Activated T-helper 9 cell treated with anti-CD3 and anti-CD28 coated beads, Interleukin-2, amount 50 U/mL, for 16 hours (primary cell): Measurements from ENCODE around the gene SEC31B.

Experiments used
- DNase-seq: peaks from one replicate; pipeline ENCODE4 v3.0.0-alpha.2; 2020; ENCODE audit warnings: low read depth

SEC31B gene

GRCh38 chr10:100528123-100528886 is 8.6 kb upstream of the SEC31B start:
- no peak for DNase-seq

- DNase-seq, result no peak
Measured at GRCh38 chr10:100524638-100525037, 5.0 kb upstream of the SEC31B start.

GRCh38 chr10:100524206-100524605 is 4.5 kb upstream of the SEC31B start:
- DNase-seq, result no peak

DNA sequence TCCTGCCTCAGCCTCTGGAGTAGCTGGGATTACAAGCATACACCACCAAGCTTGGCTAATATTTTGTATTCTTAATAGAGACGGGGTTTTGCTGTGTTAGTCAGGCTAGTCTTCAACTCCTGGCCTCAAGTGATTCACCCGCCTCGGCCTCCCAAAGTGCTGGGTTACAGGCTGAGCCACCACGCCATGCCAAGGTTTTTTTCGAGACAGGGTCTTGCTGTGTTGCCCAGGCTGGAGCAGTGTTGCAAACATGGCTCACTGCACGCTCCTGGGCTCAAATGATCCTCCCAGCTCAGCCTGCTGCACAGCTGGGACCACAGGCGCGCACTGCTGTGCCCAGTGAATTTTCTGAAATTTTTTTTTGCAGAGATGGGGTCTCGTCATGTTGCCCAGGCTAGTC is 3.3 kb upstream of the SEC31B start:
- DNase-seq, result no peak

DNA sequence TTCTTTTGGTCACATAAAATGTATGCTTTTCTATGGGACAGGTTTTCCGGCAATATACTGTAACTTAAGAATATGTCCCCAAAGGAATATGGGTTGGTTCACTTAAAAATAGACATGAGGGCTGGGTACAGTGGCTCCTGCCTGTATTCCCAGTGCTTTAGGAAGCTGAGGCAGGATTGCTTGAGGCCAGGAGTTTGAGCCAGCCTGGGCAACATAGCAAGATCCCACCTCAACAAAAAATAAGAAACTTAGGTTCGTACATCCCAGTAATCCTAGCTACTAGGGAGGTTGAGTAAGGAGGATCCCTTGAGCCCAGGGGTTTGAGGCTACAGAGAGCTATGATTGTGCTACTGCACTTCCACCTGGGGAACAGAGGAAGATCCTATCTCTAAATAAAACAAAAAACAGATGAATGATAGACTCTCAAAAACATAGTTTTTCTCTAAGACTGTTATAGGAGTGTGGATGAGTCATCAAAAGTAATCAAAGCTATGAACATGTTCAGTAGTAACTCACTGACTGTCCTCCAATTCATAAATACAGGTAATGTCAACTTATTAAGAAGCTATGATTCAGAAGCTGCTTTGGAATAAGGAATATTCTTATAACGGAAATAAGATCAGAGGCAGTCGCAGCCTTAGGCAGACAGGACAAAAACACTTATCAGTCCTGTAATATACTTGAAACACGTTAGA is 2.6 kb upstream of the SEC31B start:
- no peak for DNase-seq

GRCh38 chr10:100520811-100521210 is 1.1 kb upstream of the SEC31B start:
- DNase-seq, result no peak

DNA sequence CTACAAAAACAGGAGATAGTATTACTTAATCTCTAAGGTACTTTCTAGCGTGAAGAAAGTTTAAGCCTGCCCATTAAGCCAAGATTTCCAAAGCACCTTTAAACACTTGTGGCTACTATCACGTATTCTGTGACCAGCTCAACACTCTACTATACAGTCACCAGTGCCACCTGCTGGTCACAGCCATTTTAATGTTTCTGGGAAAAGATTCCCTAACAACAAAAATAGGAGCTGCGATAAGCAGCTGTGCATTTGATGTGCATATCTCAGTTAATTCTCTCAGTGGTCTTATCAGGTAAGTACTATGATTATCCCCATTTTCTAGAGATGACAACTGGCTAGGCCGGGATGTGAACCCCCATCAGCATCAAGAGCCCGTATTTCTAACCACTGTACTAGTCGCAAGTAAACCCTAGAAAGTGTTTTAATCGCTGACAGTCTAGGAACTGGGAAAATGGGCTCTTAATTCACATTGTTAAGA is 860 bp downstream of the SEC31B start:
- peak; percentile 26 for DNase-seq

GRCh38 chr10:100516847-100517246 is 2.8 kb downstream of the SEC31B start:
- DNase-seq, result no peak

GRCh38 chr10:100515612-100516011 is 4.0 kb downstream of the SEC31B start:
- no peak for DNase-seq

DNA sequence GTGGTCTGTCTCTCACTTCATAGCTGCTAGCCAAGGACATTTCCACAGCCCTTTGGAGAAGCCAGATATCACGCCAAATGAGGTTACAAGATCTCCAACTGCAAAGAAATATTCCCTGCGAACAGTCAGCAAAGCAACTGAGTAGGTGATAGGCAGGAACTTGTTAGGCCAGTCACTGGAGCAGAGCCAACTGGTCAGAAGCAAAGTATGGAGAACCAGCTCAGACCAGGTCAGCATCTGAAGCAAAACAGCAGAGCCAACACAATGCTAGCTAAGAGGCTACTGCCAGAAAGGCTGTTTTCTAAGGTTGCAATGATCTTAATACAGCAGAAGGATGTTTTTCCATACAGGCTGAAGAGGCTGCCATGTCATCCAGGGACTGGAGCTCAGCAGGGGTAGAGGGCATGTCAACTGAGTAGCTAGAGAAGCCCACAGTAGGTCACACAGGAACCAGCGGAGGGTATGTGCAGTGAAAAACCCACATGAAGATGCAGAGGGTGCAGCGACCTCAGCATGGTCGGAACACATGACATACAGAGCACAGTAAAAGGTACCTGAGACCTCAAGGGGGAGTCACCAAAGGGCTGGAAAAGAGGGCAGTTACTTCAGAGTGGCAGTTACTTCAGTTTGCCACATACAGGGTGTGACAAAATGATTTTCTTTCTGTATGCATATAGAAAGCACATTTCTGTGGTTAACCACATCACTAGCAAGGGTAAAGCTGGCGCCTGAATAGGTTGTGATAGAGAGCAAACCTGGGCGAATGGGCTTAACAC is 8.9 kb downstream of the SEC31B start:
- peak; percentile 30 for DNase-seq

DNA sequence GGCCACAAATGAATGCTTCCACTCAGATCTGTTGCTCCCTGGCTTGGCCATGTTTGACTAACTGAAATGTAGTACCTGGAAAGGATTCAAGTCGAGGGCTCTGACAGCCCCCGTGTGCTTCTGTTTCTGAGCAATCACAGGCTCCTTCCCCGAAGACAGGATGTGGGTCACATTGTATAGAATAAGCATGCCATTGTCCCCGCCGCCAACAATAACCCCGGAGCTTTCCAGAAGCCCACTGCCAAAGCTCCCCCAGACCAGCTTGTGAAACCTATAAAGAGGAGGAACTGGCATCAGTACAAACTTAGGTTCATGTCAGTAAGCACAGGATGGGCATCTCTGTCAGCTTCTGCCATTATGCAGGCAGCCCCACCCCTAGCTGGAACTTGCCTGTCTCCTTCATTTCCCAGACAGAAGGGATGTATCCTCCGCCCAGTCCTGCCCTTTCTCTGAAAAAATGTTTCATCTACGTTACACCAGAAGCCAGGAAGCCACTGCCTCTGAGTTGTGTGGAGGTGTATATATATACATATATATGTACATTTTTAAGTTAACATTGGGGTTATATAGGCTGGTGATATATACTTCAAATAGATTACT is 10.3 kb downstream of the SEC31B start:
- DNase-seq, result no peak

- no peak for DNase-seq
Measured at GRCh38 chr10:100508691-100509150, 10.9 kb downstream of the SEC31B start.

DNA sequence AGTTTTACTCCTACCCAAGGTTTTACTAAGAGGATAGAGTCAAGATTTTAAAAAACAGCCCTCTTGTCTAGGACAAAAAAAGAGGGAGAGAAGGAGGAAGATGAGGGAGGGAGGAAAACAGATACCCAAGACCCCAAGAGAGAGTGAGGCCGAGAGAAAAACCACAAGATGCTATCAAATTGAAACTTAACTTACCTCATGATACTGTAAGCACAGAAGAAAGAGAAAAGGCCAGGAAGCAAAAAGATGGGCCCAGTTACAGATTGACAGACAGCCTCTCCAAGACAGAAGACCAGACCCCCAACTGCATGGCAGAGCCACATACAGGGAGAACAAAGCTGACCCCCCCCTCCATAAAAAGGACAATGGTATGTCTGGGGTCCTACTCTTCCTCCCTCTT is 11.4 kb downstream of the SEC31B start:
- no peak for DNase-seq

GRCh38 chr10:100507357-100507732 is 12.3 kb downstream of the SEC31B start:
- no peak for DNase-seq

DNA sequence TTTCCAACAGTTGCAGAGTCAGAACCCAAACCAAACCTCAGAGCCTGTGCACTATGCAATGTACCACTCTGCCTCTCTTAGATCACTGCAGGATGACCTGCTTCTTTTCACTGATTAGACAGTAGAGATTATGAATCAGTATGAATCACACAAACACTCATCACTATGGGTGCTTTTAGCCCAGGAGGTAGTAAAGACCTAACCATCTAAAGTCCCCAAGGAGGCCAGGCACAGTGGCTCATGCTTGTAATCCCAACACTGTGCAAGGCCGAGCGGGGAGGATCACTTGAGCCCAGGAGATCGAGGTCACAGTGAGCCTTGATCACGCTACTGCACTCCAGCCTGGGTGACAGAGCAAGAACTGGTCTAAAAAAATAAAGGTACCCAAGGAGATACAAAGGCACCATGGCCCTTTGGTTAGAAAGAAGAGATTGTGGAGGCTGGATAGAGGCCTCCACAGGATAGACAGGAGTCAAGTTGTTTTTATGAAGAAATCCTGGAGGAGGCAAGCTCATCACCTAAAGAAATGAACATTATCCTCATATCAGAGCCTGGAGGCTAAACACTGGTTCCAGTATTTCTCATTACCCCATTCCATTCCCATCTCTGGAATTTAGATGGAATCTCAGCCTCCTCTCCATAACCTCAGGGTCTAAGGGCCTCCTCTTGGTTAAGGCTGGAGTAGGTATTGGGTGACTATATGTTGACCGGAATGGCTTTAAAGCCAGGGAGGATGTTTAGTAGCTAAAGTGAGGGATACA is 12.9 kb downstream of the SEC31B start:
- DNase-seq, result no peak

DNA sequence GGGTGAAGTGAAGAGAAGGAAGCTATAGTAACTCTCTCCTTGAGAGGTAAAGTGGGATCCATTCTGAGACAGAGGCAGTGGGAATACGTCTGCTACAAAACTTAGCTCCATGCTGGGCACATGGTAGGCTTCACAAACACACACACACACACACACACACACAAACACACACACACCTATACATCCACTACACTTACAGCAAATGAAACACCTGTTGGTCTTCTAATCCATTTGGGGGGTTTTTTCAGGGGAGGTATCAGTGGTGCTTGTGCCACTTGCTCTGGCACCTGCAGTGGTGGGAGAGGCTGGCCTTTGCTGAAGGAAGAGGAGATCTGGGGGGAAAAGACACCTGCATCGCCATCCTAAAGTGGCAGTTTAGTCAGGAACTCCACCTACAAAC is 14.5 kb downstream of the SEC31B start:
- no peak for DNase-seq

DNA sequence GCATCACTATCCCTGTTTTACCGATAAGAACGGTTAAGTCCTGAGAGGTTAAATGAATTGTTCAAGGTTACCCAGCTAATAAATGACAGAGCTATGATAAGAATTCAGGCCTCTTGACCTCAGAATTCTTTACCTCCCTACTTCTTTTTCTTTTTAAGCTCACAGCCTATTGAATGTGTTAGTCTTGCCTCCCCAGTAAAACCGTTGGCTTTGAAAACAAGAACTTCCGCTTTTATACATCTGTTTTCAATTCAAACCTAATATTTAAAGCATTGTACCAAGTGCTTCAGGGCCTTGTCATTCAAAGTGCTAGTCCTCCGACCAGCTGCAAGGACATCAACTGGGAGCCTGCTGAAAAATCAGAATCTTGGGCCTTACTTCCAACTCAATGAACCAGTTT is 15.6 kb downstream of the SEC31B start:
- DNase-seq, result no peak

DNA sequence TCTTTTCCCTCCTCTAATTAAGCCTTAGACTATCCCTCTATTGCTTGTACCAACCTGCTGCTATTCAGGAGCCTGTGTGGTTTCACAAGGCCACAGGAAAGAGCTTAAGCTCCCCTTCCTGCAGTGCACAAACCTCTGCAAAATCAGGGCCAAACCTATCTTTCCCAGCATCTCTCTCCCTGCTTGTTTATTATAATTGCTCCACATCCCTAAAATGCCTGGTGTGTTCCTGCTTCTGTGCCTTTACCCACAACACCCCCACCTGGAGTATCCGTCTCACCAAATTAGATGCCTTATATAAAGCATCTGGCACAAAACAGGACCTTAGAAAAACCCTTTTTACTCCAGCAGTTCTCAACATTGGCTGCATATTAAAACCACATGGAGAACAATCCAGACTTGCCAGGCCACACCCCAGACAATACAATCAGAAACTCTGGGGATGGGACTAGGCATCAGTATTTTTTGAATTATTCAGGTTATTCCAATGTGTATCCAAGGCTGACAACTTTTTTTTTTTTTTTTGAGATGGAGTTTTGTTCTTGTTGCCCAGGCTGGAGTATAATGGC is 16.7 kb downstream of the SEC31B start:
- no peak for DNase-seq

DNA sequence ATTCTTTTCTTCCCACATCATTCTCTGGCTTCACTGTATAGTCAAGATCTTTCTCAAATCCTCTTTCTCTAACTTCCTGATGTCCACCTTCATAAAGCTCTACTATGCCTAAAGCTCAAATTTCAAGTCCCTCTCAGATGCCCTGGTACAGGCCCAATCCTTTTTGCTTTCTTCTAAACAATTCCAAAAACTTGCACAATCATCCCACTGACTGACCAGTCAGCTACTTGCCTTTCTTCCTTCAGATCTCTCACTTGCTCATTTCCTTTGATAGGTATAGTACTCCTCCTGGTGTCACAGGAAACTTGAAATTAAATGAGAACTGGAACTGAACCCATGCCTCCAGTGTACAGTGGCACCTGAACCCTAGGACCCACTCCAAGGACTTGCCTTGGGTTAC is 18.2 kb downstream of the SEC31B start:
- no peak for DNase-seq

DNA sequence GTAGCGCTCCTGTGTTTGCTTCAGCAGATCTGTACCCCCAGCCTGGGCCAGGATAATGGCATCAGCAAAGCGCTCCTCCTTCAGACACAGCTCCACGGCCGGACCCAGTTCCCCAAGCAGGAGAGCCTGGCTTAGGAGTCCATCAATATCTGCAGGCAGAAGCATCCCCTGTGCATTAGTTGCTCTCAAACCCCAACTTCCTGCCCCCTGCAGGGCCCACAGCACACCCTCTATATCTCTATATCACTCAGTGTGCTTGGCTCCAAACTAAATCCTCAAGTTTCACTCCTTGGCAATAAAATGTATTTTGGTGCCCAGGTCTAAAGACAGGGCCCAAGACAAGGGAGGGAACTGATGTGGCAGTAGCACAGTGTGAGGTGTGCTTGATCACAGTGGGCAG is 21.6 kb downstream of the SEC31B start:
- no peak for DNase-seq

GRCh38 chr10:100496567-100496966 is 23.1 kb downstream of the SEC31B start:
- no peak for DNase-seq
